ENCODE data around the gene ATP4B. TPM values are rescaled to one million over a fixed set of nuclear protein-coding genes. Genes with fewer than 3 reads are reported as not detected.

Gene ATP4B
- total RNA-seq, 1 experiment from 2014 or later, result not detected

DNA sequence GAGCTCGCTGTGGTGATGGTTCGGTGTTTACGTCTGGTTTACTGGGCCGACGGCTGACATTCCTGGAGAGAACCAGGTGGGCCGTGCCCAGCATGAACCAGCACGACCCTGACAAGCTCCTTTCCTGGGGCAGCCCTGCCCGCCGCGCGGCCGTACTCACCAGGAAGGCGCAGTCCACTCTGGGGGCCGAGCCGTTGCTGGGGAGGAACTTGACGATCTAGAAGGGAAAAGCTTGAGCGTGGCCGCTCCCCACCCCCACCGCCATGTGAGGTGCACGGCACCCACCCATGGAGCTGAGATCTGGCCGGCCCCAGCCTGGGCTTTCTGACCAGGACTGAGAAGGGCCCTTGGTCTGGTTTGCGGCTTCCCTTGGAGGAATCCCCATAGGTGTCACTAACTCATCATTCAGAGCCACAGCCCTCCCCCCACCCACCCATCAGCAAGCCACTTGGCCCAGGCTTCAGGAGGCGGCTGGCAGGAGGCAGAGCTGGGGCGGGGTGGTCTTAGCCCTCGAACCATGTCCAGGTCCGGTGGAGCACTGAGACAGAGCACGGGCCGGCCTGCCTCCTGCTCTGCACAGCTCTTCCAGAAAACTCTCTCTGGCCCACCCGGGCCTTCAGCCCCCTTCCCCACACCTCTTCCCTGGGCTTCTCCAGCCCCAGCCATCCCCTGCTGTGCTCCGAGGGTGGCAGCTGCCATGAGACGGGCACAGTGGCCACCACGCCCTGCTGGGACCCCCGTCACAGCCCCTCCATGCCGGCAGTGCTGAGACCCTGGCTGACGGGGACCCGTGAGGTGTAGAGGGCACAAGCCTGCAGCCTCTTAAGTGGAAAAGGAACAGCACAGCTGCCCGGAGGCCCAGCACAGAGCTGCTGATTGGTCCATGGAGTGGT, 6.2 kb downstream of the ATP4B start (continued):
- TF ChIP-seq USF1 (CRISPR knock-in tag; IDR thresholded peaks at IDR 0.05) (no peak), HMGA2 (CRISPR knock-in tag; IDR thresholded peaks at IDR 0.05) (no peak), ZSCAN18 (CRISPR knock-in tag; IDR thresholded peaks at IDR 0.05) (no peak)

DNA sequence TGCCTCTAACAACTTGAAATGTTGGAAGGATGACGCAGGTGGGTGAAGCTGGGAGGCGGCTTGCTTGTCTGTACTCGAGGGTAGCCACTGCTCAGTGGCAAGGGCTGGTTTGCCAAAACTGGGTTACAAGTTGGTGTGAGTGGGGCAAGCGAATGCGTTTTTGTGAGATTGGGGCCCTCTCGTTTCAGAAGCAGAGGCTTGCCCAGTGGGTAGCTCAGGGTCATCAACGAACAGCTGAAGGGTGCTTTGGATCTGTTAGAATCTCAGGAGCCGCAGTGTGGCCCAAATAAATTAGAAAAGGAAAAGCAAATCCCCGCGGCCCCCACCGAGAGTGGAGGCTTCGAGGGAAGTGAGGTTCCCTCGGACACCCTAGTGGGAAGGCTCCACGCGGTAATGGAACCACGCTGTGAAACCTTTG, 7.3 kb downstream of the ATP4B start:
- TF ChIP-seq, protein P1, sequence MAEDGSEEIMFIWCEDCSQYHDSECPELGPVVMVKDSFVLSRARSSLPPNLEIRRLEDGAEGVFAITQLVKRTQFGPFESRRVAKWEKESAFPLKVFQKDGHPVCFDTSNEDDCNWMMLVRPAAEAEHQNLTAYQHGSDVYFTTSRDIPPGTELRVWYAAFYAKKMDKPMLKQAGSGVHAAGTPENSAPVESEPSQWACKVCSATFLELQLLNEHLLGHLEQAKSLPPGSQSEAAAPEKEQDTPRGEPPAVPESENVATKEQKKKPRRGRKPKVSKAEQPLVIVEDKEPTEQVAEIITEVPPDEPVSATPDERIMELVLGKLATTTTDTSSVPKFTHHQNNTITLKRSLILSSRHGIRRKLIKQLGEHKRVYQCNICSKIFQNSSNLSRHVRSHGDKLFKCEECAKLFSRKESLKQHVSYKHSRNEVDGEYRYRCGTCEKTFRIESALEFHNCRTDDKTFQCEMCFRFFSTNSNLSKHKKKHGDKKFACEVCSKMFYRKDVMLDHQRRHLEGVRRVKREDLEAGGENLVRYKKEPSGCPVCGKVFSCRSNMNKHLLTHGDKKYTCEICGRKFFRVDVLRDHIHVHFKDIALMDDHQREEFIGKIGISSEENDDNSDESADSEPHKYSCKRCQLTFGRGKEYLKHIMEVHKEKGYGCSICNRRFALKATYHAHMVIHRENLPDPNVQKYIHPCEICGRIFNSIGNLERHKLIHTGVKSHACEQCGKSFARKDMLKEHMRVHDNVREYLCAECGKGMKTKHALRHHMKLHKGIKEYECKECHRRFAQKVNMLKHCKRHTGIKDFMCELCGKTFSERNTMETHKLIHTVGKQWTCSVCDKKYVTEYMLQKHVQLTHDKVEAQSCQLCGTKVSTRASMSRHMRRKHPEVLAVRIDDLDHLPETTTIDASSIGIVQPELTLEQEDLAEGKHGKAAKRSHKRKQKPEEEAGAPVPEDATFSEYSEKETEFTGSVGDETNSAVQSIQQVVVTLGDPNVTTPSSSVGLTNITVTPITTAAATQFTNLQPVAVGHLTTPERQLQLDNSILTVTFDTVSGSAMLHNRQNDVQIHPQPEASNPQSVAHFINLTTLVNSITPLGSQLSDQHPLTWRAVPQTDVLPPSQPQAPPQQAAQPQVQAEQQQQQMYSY (CRISPR knock-in tag; IDR thresholded peaks at IDR 0.05), result no peak
- TF ChIP-seq HMGA2 (CRISPR knock-in tag; IDR thresholded peaks at IDR 0.05), result no peak
- TF ChIP-seq MYBL2 (CRISPR knock-in tag; IDR thresholded peaks at IDR 0.05), result no peak
- no peak for TF ChIP-seq CTCF (IDR thresholded peaks at IDR 0.05)
- no peak for ATAC-seq
- Mint-ChIP-seq H3K27ac (no peak overlapping the region), H3K36me3 (no peaks in the 10 kb centered on the region), H3K4me3 (no peak overlapping the region), H3K9me3 (no peaks in the 10 kb centered on the region), H3K4me1 (no peaks in the 10 kb centered on the region; the same call in 1 of the 2 replicates), H3K27me3 (ENCODE audit: low read depth) (no peaks in the 10 kb centered on the region)
- CTCF ChIA-PET, result interaction anchor here (0.8 kb wide), 1 partner anchor 240 kb away, joined by 3 read pairs; no protein-coding TSS in a partner anchor
- POLR2A ChIA-PET, result no interaction called here
- no peak for DNase-seq (ENCODE audit: low spot score)

- Mint-ChIP-seq H3K4me3 (no peak overlapping the region), H3K9me3 (no peaks in the 10 kb centered on the region), H3K4me1 (no peaks in the 10 kb centered on the region; the same call in 1 of the 2 replicates), H3K27ac (no peak overlapping the region), H3K27me3 (ENCODE audit: low read depth) (no peaks in the 10 kb centered on the region), H3K36me3 (no peaks in the 10 kb centered on the region)
- TF ChIP-seq CREM (CRISPR knock-in tag; IDR thresholded peaks at IDR 0.05), result no peak
- no peak for TF ChIP-seq ATF2 (CRISPR knock-in tag; IDR thresholded peaks at IDR 0.05; ENCODE audit: borderline replicate concordance, low read depth)
- no peak for TF ChIP-seq STAT6 (CRISPR knock-in tag; conservative IDR thresholded peaks at IDR 0.05; ENCODE audit: low read depth)
- TF ChIP-seq FOXJ3 (CRISPR knock-in tag; IDR thresholded peaks at IDR 0.05; ENCODE audit: borderline replicate concordance), result no peak
- CTCF ChIA-PET, result interaction anchor here (0.8 to 1.0 kb wide), 3 partner anchors 33 to 241 kb away, joined by 3 to 5 read pairs (median 5); no protein-coding TSS in a partner anchor
- no peak for ATAC-seq
- peak; percentile 10 for DNase-seq (ENCODE audit: low spot score)
- POLR2A ChIA-PET, result no interaction called here
These were observed 7.7 kb downstream of the ATP4B start for GRCh38 chr13:113650275-113650674.

Measured in WTC11 (cell line).